B cell (primary cell): Measurements from ENCODE around the gene RASGEF1C.

Source experiments
- CTCF ChIP-seq: fragments of 200-600 bp; IDR thresholded peaks from one replicate; pipeline ENCODE4 v1.8.0; 2022; ENCODE audit warnings: antibody characterized with exemption, mild to moderate bottlenecking
- EZH2 ChIP-seq: IDR thresholded peaks from 2 replicates; pipeline ENCODE4 v1.6.1; 2012; ENCODE audit warnings: borderline replicate concordance, low read depth, mild to moderate bottlenecking, moderate library complexity, low read length; ENCODE audit not compliant: insufficient read depth, poor library complexity, severe bottlenecking

- TF ChIP-seq CTCF (no peak), EZH2 (no peak)
These were observed 66.0 kb downstream of the RASGEF1C start for GRCh38 chr5:180142824-180143610.
